H1 (cell line): ENCODE measurements around the gene PRG2. TPM values are rescaled to one million over a fixed set of nuclear protein-coding genes. Genes with fewer than 3 reads are reported as not detected.

Experiments used
- CTCF ChIA-PET: fragments of 300-600 bp; sonication (Branson Sonifier 250); formaldehyde crosslinking; loops from one replicate; lab custom pipeline; 2021; ENCODE audit not compliant: partially characterized antibody; lab: Charles Lee
- POLR2A ChIA-PET: fragments of 300-600 bp; sonication (Branson Sonifier 250); formaldehyde crosslinking; loops from one replicate; lab custom pipeline; 2021; ENCODE audit warnings: inconsistent platforms; ENCODE audit not compliant: partially characterized antibody; lab: Charles Lee
- DNase-seq, 2 experiments: peaks; one replicate each; pipeline versions ENCODE4 v3.0.0 to v3.0.0-alpha.2; 2010 to 2022; ENCODE audit warnings: low spot score in 2 of 2, low read depth in 1 of 2, mixed read lengths in 1 of 2
- FAIRE-seq: peaks from 2 replicates; lab custom pipeline; 2011; peaks lifted over from hg19 to GRCh38; lab: Jason Lieb, UNC
- H2AFZ ChIP-seq: 2 replicates; pipeline ENCODE4 v1.8.1; 2012; ENCODE audit warnings: low read length, inconsistent platforms
- H2AK5ac ChIP-seq: 2 replicates; pipeline ENCODE4 v1.6.1; 2013; ENCODE audit warnings: low read depth, low read length
- H2BK120ac ChIP-seq: replicated peaks from 2 replicates; pipeline ENCODE3; 2013; ENCODE audit warnings: low read depth, low read length, inconsistent platforms
- H2BK12ac ChIP-seq: 2 replicates; pipeline ENCODE4 v1.6.1; 2013; ENCODE audit warnings: low read depth, low read length
- H2BK15ac ChIP-seq: 2 replicates; pipeline ENCODE4 v1.6.1; 2013; ENCODE audit warnings: low read length
- H2BK20ac ChIP-seq: 2 replicates; pipeline ENCODE4 v1.6.1; 2013; ENCODE audit warnings: low read length
- H2BK5ac ChIP-seq: 2 replicates; pipeline ENCODE4 v1.6.1; 2013; ENCODE audit warnings: low read depth, low read length
- H3K14ac ChIP-seq: 2 replicates; pipeline ENCODE4 v1.6.1; 2013; ENCODE audit warnings: inconsistent platforms; ENCODE audit not compliant: insufficient read length
- H3K18ac ChIP-seq: 2 replicates; pipeline ENCODE4 v1.6.1; 2013; ENCODE audit warnings: low read length; ENCODE audit errors: extremely low read depth
- H3K23ac ChIP-seq: 2 replicates; pipeline ENCODE4 v1.6.1; 2013; ENCODE audit warnings: inconsistent platforms; ENCODE audit not compliant: insufficient read length
- H3K23me2 ChIP-seq: 2 replicates; pipeline ENCODE4 v1.6.1; 2013; ENCODE audit warnings: low read depth, low read length
- H3K27ac ChIP-seq: 2 replicates; pipeline ENCODE4 v1.6.1; 2011; ENCODE audit warnings: low read depth, low read length, inconsistent platforms
- H3K27me3 ChIP-seq, 4 experiments: replicated peaks in 1 of 4; 1 replicate in 1 of 4; 2 replicates in 3 of 4; pipeline versions ENCODE4 v1.6.1 to v1.8.1; 2011 to 2013; ENCODE audit warnings: low read length in 3 of 4, mild to moderate bottlenecking in 3 of 4, inconsistent platforms in 2 of 4, mixed read lengths in 2 of 4, moderate library complexity in 1 of 4; ENCODE audit not compliant: control insufficient read depth in 3 of 4, insufficient read depth in 3 of 4; ENCODE audit errors: extremely low read depth in 1 of 4
- H3K36me3 ChIP-seq, 4 experiments: 2 replicates each; pipeline versions ENCODE4 v1.6.1 to v1.8.1; 2011 to 2013; ENCODE audit warnings: mild to moderate bottlenecking in 4 of 4, low read length in 3 of 4, moderate library complexity in 2 of 4, control low read depth in 1 of 4, inconsistent platforms in 1 of 4; ENCODE audit not compliant: insufficient read depth in 4 of 4, control insufficient read depth in 2 of 4
- H3K4ac ChIP-seq: replicated peaks from 2 replicates; pipeline ENCODE3; 2013; ENCODE audit warnings: low read length, low read depth, mixed read lengths, inconsistent platforms; ENCODE audit not compliant: insufficient read length
- H3K4me1 ChIP-seq, 4 experiments: replicated peaks in 1 of 4; 1 replicate in 1 of 4; 2 replicates in 3 of 4; pipeline versions ENCODE4 v1.6.1 to v1.8.1; 2011 to 2013; ENCODE audit warnings: low read length in 3 of 4, inconsistent platforms in 2 of 4, mixed read lengths in 1 of 4; ENCODE audit not compliant: insufficient read depth in 4 of 4, control insufficient read depth in 3 of 4
- H3K4me2 ChIP-seq, 2 experiments: 2 replicates each; pipeline versions ENCODE4 v1.6.1 to v1.8.1; 2011 to 2013; ENCODE audit warnings: low read depth in 2 of 2, low read length in 2 of 2, control low read depth in 1 of 2, inconsistent platforms in 1 of 2, mild to moderate bottlenecking in 1 of 2; ENCODE audit not compliant: insufficient read depth in 1 of 2
- H3K4me3 ChIP-seq, 4 experiments: fragments of 200-600, 300-600 bp in 1 of 4; sonication (generic), shearing (Covaris generic), sonication (Bioruptor Twin) in 1 of 4; 2 replicates each; pipeline versions ENCODE4 v1.5.1 to v1.8.1; 2011 to 2016; ENCODE audit warnings: low read length in 4 of 4, low read depth in 3 of 4, control low read depth in 2 of 4, inconsistent platforms in 2 of 4, mild to moderate bottlenecking in 2 of 4, mixed read lengths in 1 of 4, moderate library complexity in 1 of 4; ENCODE audit not compliant: insufficient read depth in 2 of 4; ENCODE audit errors: extremely low read depth in 1 of 4
- H3K56ac ChIP-seq: replicated peaks from 2 replicates; pipeline ENCODE3; 2013; ENCODE audit warnings: low read depth, mild to moderate bottlenecking, mixed read lengths, low read length, inconsistent platforms; ENCODE audit not compliant: insufficient read length
- H3K79me1 ChIP-seq: 2 replicates; pipeline ENCODE4 v1.6.1; 2013; ENCODE audit warnings: low read depth, low read length, control low read depth
- H3K79me2 ChIP-seq, 2 experiments: 2 replicates each; pipeline versions ENCODE4 v1.6.1 to v1.8.1; 2012 to 2013; ENCODE audit warnings: low read length in 2 of 2, mild to moderate bottlenecking in 2 of 2, inconsistent platforms in 1 of 2; ENCODE audit not compliant: insufficient read depth in 2 of 2, control insufficient read depth in 1 of 2
- H3K9ac ChIP-seq, 4 experiments: replicated peaks in 1 of 4; 1 replicate in 1 of 4; 2 replicates in 3 of 4; pipeline versions ENCODE4 v1.6.1 to v1.8.1; 2011 to 2013; ENCODE audit warnings: low read depth in 3 of 4, low read length in 3 of 4, control low read depth in 2 of 4, mild to moderate bottlenecking in 2 of 4, moderate library complexity in 2 of 4, inconsistent platforms in 1 of 4; ENCODE audit errors: extremely low read depth in 1 of 4
- H3K9me3 ChIP-seq, 2 experiments: 2 replicates each; pipeline versions ENCODE4 v1.6.1 to v1.8.1; 2012 to 2013; ENCODE audit warnings: mild to moderate bottlenecking in 2 of 2, moderate library complexity in 2 of 2, control low read depth in 1 of 2, inconsistent platforms in 1 of 2, low read depth in 1 of 2, low read length in 1 of 2, mixed read lengths in 1 of 2; ENCODE audit not compliant: insufficient read depth in 2 of 2
- H4K20me1 ChIP-seq, 2 experiments: replicated peaks in 1 of 2; 2 replicates each; pipeline versions ENCODE3 to v1.8.1; 2011 to 2013; ENCODE audit warnings: inconsistent platforms in 2 of 2, low read length in 2 of 2, mild to moderate bottlenecking in 1 of 2; ENCODE audit not compliant: insufficient read depth in 2 of 2, control insufficient read depth in 1 of 2
- H4K5ac ChIP-seq: 2 replicates; pipeline ENCODE4 v1.6.1; 2013; ENCODE audit warnings: low read length, low read depth, mixed read lengths, inconsistent platforms; ENCODE audit not compliant: insufficient read length
- H4K8ac ChIP-seq: 2 replicates; pipeline ENCODE4 v1.8.0; 2013; ENCODE audit warnings: mild to moderate bottlenecking, moderate library complexity, low read length, inconsistent platforms; ENCODE audit not compliant: insufficient read depth; ENCODE audit errors: extremely low read depth
- H4K91ac ChIP-seq: replicated peaks from 2 replicates; pipeline ENCODE3; 2013; ENCODE audit warnings: low read length, mixed read lengths, inconsistent platforms; ENCODE audit not compliant: insufficient read length
- KDM5A ChIP-seq: fragments of 200-600 bp; IDR thresholded peaks from 2 replicates; pipeline ENCODE4 v1.7.1; 2012; ENCODE audit warnings: mild to moderate bottlenecking, low read length, inconsistent platforms, mixed read lengths
- RAD21 ChIP-seq, 2 experiments: IDR thresholded peaks in 1 of 2; conservative IDR thresholded peaks in 1 of 2; 2 replicates each; pipeline ENCODE4 v1.6.1; 2011; ENCODE audit warnings: low read depth in 2 of 2, low read length in 2 of 2, improper control_type of control experiment in 1 of 2, inconsistent platforms in 1 of 2, mild to moderate bottlenecking in 1 of 2, moderate library complexity in 1 of 2
- WGBS, 2 experiments: shearing (Covaris generic) in 1 of 2; methylation state at CpG; one replicate each; pipeline versions ENCODE4 v1.1.6 to v1.1.7; 2013 to 2015; ENCODE audit warnings: low lambda C conversion rate in 2 of 2, mixed read lengths in 2 of 2, inconsistent platforms in 1 of 2, low coverage in 1 of 2, missing lambda C conversion rate in 1 of 2; ENCODE audit not compliant: insufficient replicate concordance in 2 of 2, insufficient coverage in 1 of 2, insufficient read length in 1 of 2; ENCODE audit errors: extremely low coverage in 1 of 2, missing lambda C conversion rate in 1 of 2; 5-methylcytosine and 5-hydroxymethylcytosine counted together
- polyA plus RNA-seq, 7 experiments: library from polyadenylated mRNA; depleted of rRNA in 3 of 7; stranded (reverse) in 5 of 7; unstranded in 2 of 7; fragments of >200 nt in 5 of 7; fragments of 200-250 nt in 2 of 7; gene quantifications; 1 replicate in 5 of 7; 2 replicates in 1 of 7; 4 replicates in 1 of 7; pipeline versions ENCODE4 v1.2.1 to v1.2.3, GENCODE V29; 2011 to 2013; ENCODE audit warnings: missing spikeins in 2 of 7, mixed read lengths in 2 of 7
- total RNA-seq: library from RNA; stranded (reverse); fragmentation: NEBNext Ultra II Directional; extraction: Animal tissue kit (Norgen Biotek cat#: 25700); gene quantifications from 2 replicates; pipeline ENCODE4 v1.2.1, GENCODE V29; 2021

Gene PRG2
- total and polyA plus RNA-seq, 2 of the 8 experiments (the other 6 are each of a cell fraction or from before 2014, with no cell fraction given) = 0.32 TPM; not detected in 1

GRCh38 chr11:57421066-57421465 lies 30.6 kb upstream of the PRG2 start:
- Histone ChIP-seq H3K4me2 (no peak overlapping the region), H3K56ac (no peak overlapping the region), H3K36me3 (peaks cover 0 to 35% (median 13%) of the 10 kb centered on the region in 4 experiments; a peak in 5 of 8 replicates), H3K14ac (no peak overlapping the region), H3K27ac (no peak overlapping the region), H3K9me3 (no peaks in the 10 kb centered on the region), H2AFZ (no peak overlapping the region), H2BK12ac (no peak overlapping the region), H3K23ac (no peak overlapping the region), H3K4me3 (no peak overlapping the region), H4K91ac (no peak overlapping the region), H3K4me1 (peaks cover 0 to 10% (median 8%) of the 10 kb centered on the region in 4 experiments; a peak in 5 of 7 replicates), H2BK120ac (no peak overlapping the region), H4K20me1 (no peaks in the 10 kb centered on the region), H4K8ac (no peak overlapping the region), H2BK15ac (no peak overlapping the region), H2AK5ac (no peak overlapping the region)
- ChIA-PET CTCF (interaction anchor here (0.7 to 1.5 kb wide), 4 partner anchors 9 to 73 kb away, joined by 3 to 5 read pairs (median 4); no protein-coding TSS in a partner anchor), POLR2A (no interaction called here)
- DNase-seq (no peak), FAIRE-seq (no peak)
- no peak for TF ChIP-seq KDM5A
- 0 out of 4 replicates have a peak, but pooled peaks of 1 of the 2 experiments have one; percentile 14 for TF ChIP-seq RAD21 (IDR thresholded peaks at IDR 0.05 in 1 of 2, conservative IDR thresholded peaks at IDR 0.05 in 1 of 2; ENCODE audit: low read depth in 2 of 2, low read length in 2 of 2)
- TF ChIP-seq, all 59 proteins: peak for 1
- H3K4ac ChIP-seq = no peak overlapping the region
- no peak overlapping the region for H4K5ac ChIP-seq
- H3K79me1 ChIP-seq = peaks cover 4% of the 10 kb centered on the region; the same call in 1 of the 2 replicates
- no peak overlapping the region for H2BK20ac ChIP-seq
- H3K18ac ChIP-seq = no peak overlapping the region
- no peak overlapping the region for H2BK5ac ChIP-seq
- no peaks in the 10 kb centered on the region for H3K23me2 ChIP-seq
- H3K27me3 ChIP-seq = peaks cover 0 to 3% (median under 1%) of the 10 kb centered on the region in 4 experiments; a peak in 5 of 7 replicates
- H3K9ac ChIP-seq = no peak overlapping the region
- 87% methylated on average over 4 of the region's 4 CpGs; no CpG with 5 or more reads in 1 of the 2 experiments for WGBS, 2 experiments
- no peaks in the 10 kb centered on the region for H3K79me2 ChIP-seq
